Ecto neural progenitor cell (in vitro differentiated cells): ENCODE data around the gene RBFOX1.

Source experiments
- DNase-seq: peaks from one replicate; pipeline ENCODE4 v3.0.0-alpha.2; 2018; ENCODE audit warnings: low spot score

Gene RBFOX1

GRCh38 chr16:7332611-7333010 lies at the start of gene RBFOX1:
TSS of gene RBFOX1 (plus strand) at chr16:7332845.
- DNase-seq = no peak

- DNase-seq = no peak
These were observed 47.9 kb upstream of the RBFOX1 start for GRCh38 chr16:7284780-7285179.

GRCh38 chr16:7285520-7285919 lies 47.1 kb upstream of the RBFOX1 start:
- no peak for DNase-seq

GRCh38 chr16:7289299-7289698 lies 43.3 kb upstream of the RBFOX1 start:
- DNase-seq = no peak

GRCh38 chr16:7290682-7291081 lies 42.0 kb upstream of the RBFOX1 start:
- DNase-seq = no peak

- DNase-seq = no peak
These were observed 38.6 kb upstream of the RBFOX1 start for GRCh38 chr16:7294020-7294419.

GRCh38 chr16:7303052-7303610 lies 29.5 kb upstream of the RBFOX1 start:
- DNase-seq = peak; percentile 71

- no peak for DNase-seq
These were observed 28.9 kb upstream of the RBFOX1 start for GRCh38 chr16:7303660-7304200.

- no peak for DNase-seq
These were observed 28.4 kb upstream of the RBFOX1 start for GRCh38 chr16:7304279-7304678.

GRCh38 chr16:7304958-7305357 lies 27.7 kb upstream of the RBFOX1 start:
- no peak for DNase-seq

- no peak for DNase-seq
These were observed 19.5 kb upstream of the RBFOX1 start for GRCh38 chr16:7313170-7313569.

- DNase-seq = no peak
These were observed 18.5 kb upstream of the RBFOX1 start for GRCh38 chr16:7314163-7314562.

- no peak for DNase-seq
These were observed 16.8 kb upstream of the RBFOX1 start for GRCh38 chr16:7315813-7316212.

- no peak for DNase-seq
These were observed 16.3 kb upstream of the RBFOX1 start for GRCh38 chr16:7316281-7316888.

GRCh38 chr16:7317982-7318381 lies 14.7 kb upstream of the RBFOX1 start:
- no peak for DNase-seq

GRCh38 chr16:7318686-7319085 lies 14.0 kb upstream of the RBFOX1 start:
- no peak for DNase-seq

GRCh38 chr16:7319514-7319913 lies 13.1 kb upstream of the RBFOX1 start:
- DNase-seq = no peak

- DNase-seq = no peak
These were observed 11.0 kb upstream of the RBFOX1 start for GRCh38 chr16:7321661-7322060.

GRCh38 chr16:7324321-7324720 lies 8.3 kb upstream of the RBFOX1 start:
- peak; percentile 68 for DNase-seq

GRCh38 chr16:7325834-7326233 lies 6.8 kb upstream of the RBFOX1 start:
- no peak for DNase-seq

GRCh38 chr16:7330709-7331108 lies 1.9 kb upstream of the RBFOX1 start:
- no peak for DNase-seq

- no peak for DNase-seq
These were observed 648 bp upstream of the RBFOX1 start for GRCh38 chr16:7331997-7332396.

GRCh38 chr16:7333180-7333725 lies 608 bp downstream of the RBFOX1 start:
- no peak for DNase-seq
